H1 (cell line): ENCODE measurements around the gene YEATS4. TPM values are rescaled to one million over a fixed set of nuclear protein-coding genes. Genes with fewer than 3 reads are reported as not detected.

ENCODE experiments used
- CTCF ChIA-PET: fragments of 300-600 bp; sonication (Branson Sonifier 250); formaldehyde crosslinking; loops from one replicate; lab custom pipeline; 2021; ENCODE audit not compliant: partially characterized antibody; lab: Charles Lee
- POLR2A ChIA-PET: fragments of 300-600 bp; sonication (Branson Sonifier 250); formaldehyde crosslinking; loops from one replicate; lab custom pipeline; 2021; ENCODE audit warnings: inconsistent platforms; ENCODE audit not compliant: partially characterized antibody; lab: Charles Lee
- DNase-seq, 2 experiments: peaks; one replicate each; pipeline versions ENCODE4 v3.0.0 to v3.0.0-alpha.2; 2010 to 2022; ENCODE audit warnings: low spot score in 2 of 2, low read depth in 1 of 2, mixed read lengths in 1 of 2
- FAIRE-seq: peaks from 2 replicates; lab custom pipeline; 2011; peaks lifted over from hg19 to GRCh38; lab: Jason Lieb, UNC
- H2AFZ ChIP-seq: 2 replicates; pipeline ENCODE4 v1.8.1; 2012; ENCODE audit warnings: low read length, inconsistent platforms
- H2AK5ac ChIP-seq: 2 replicates; pipeline ENCODE4 v1.6.1; 2013; ENCODE audit warnings: low read depth, low read length
- H2BK120ac ChIP-seq: replicated peaks from 2 replicates; pipeline ENCODE3; 2013; ENCODE audit warnings: low read depth, low read length, inconsistent platforms
- H2BK12ac ChIP-seq: 2 replicates; pipeline ENCODE4 v1.6.1; 2013; ENCODE audit warnings: low read depth, low read length
- H2BK15ac ChIP-seq: 2 replicates; pipeline ENCODE4 v1.6.1; 2013; ENCODE audit warnings: low read length
- H2BK20ac ChIP-seq: 2 replicates; pipeline ENCODE4 v1.6.1; 2013; ENCODE audit warnings: low read length
- H2BK5ac ChIP-seq: 2 replicates; pipeline ENCODE4 v1.6.1; 2013; ENCODE audit warnings: low read depth, low read length
- H3K14ac ChIP-seq: 2 replicates; pipeline ENCODE4 v1.6.1; 2013; ENCODE audit warnings: inconsistent platforms; ENCODE audit not compliant: insufficient read length
- H3K18ac ChIP-seq: 2 replicates; pipeline ENCODE4 v1.6.1; 2013; ENCODE audit warnings: low read length; ENCODE audit errors: extremely low read depth
- H3K23ac ChIP-seq: 2 replicates; pipeline ENCODE4 v1.6.1; 2013; ENCODE audit warnings: inconsistent platforms; ENCODE audit not compliant: insufficient read length
- H3K23me2 ChIP-seq: 2 replicates; pipeline ENCODE4 v1.6.1; 2013; ENCODE audit warnings: low read depth, low read length
- H3K27ac ChIP-seq: 2 replicates; pipeline ENCODE4 v1.6.1; 2011; ENCODE audit warnings: low read depth, low read length, inconsistent platforms
- H3K27me3 ChIP-seq, 4 experiments: replicated peaks in 1 of 4; 1 replicate in 1 of 4; 2 replicates in 3 of 4; pipeline versions ENCODE4 v1.6.1 to v1.8.1; 2011 to 2013; ENCODE audit warnings: low read length in 3 of 4, mild to moderate bottlenecking in 3 of 4, inconsistent platforms in 2 of 4, mixed read lengths in 2 of 4, moderate library complexity in 1 of 4; ENCODE audit not compliant: control insufficient read depth in 3 of 4, insufficient read depth in 3 of 4; ENCODE audit errors: extremely low read depth in 1 of 4
- H3K36me3 ChIP-seq, 4 experiments: 2 replicates each; pipeline versions ENCODE4 v1.6.1 to v1.8.1; 2011 to 2013; ENCODE audit warnings: mild to moderate bottlenecking in 4 of 4, low read length in 3 of 4, moderate library complexity in 2 of 4, control low read depth in 1 of 4, inconsistent platforms in 1 of 4; ENCODE audit not compliant: insufficient read depth in 4 of 4, control insufficient read depth in 2 of 4
- H3K4ac ChIP-seq: replicated peaks from 2 replicates; pipeline ENCODE3; 2013; ENCODE audit warnings: low read length, low read depth, mixed read lengths, inconsistent platforms; ENCODE audit not compliant: insufficient read length
- H3K4me1 ChIP-seq, 4 experiments: replicated peaks in 1 of 4; 1 replicate in 1 of 4; 2 replicates in 3 of 4; pipeline versions ENCODE4 v1.6.1 to v1.8.1; 2011 to 2013; ENCODE audit warnings: low read length in 3 of 4, inconsistent platforms in 2 of 4, mixed read lengths in 1 of 4; ENCODE audit not compliant: insufficient read depth in 4 of 4, control insufficient read depth in 3 of 4
- H3K4me2 ChIP-seq, 2 experiments: 2 replicates each; pipeline versions ENCODE4 v1.6.1 to v1.8.1; 2011 to 2013; ENCODE audit warnings: low read depth in 2 of 2, low read length in 2 of 2, control low read depth in 1 of 2, inconsistent platforms in 1 of 2, mild to moderate bottlenecking in 1 of 2; ENCODE audit not compliant: insufficient read depth in 1 of 2
- H3K4me3 ChIP-seq, 4 experiments: fragments of 200-600, 300-600 bp in 1 of 4; sonication (generic), shearing (Covaris generic), sonication (Bioruptor Twin) in 1 of 4; 2 replicates each; pipeline versions ENCODE4 v1.5.1 to v1.8.1; 2011 to 2016; ENCODE audit warnings: low read length in 4 of 4, low read depth in 3 of 4, control low read depth in 2 of 4, inconsistent platforms in 2 of 4, mild to moderate bottlenecking in 2 of 4, mixed read lengths in 1 of 4, moderate library complexity in 1 of 4; ENCODE audit not compliant: insufficient read depth in 2 of 4; ENCODE audit errors: extremely low read depth in 1 of 4
- H3K56ac ChIP-seq: replicated peaks from 2 replicates; pipeline ENCODE3; 2013; ENCODE audit warnings: low read depth, mild to moderate bottlenecking, mixed read lengths, low read length, inconsistent platforms; ENCODE audit not compliant: insufficient read length
- H3K79me1 ChIP-seq: 2 replicates; pipeline ENCODE4 v1.6.1; 2013; ENCODE audit warnings: low read depth, low read length, control low read depth
- H3K79me2 ChIP-seq, 2 experiments: 2 replicates each; pipeline versions ENCODE4 v1.6.1 to v1.8.1; 2012 to 2013; ENCODE audit warnings: low read length in 2 of 2, mild to moderate bottlenecking in 2 of 2, inconsistent platforms in 1 of 2; ENCODE audit not compliant: insufficient read depth in 2 of 2, control insufficient read depth in 1 of 2
- H3K9ac ChIP-seq, 4 experiments: replicated peaks in 1 of 4; 1 replicate in 1 of 4; 2 replicates in 3 of 4; pipeline versions ENCODE4 v1.6.1 to v1.8.1; 2011 to 2013; ENCODE audit warnings: low read depth in 3 of 4, low read length in 3 of 4, control low read depth in 2 of 4, mild to moderate bottlenecking in 2 of 4, moderate library complexity in 2 of 4, inconsistent platforms in 1 of 4; ENCODE audit errors: extremely low read depth in 1 of 4
- H3K9me3 ChIP-seq, 2 experiments: 2 replicates each; pipeline versions ENCODE4 v1.6.1 to v1.8.1; 2012 to 2013; ENCODE audit warnings: mild to moderate bottlenecking in 2 of 2, moderate library complexity in 2 of 2, control low read depth in 1 of 2, inconsistent platforms in 1 of 2, low read depth in 1 of 2, low read length in 1 of 2, mixed read lengths in 1 of 2; ENCODE audit not compliant: insufficient read depth in 2 of 2
- H4K20me1 ChIP-seq, 2 experiments: replicated peaks in 1 of 2; 2 replicates each; pipeline versions ENCODE3 to v1.8.1; 2011 to 2013; ENCODE audit warnings: inconsistent platforms in 2 of 2, low read length in 2 of 2, mild to moderate bottlenecking in 1 of 2; ENCODE audit not compliant: insufficient read depth in 2 of 2, control insufficient read depth in 1 of 2
- H4K5ac ChIP-seq: 2 replicates; pipeline ENCODE4 v1.6.1; 2013; ENCODE audit warnings: low read length, low read depth, mixed read lengths, inconsistent platforms; ENCODE audit not compliant: insufficient read length
- H4K8ac ChIP-seq: 2 replicates; pipeline ENCODE4 v1.8.0; 2013; ENCODE audit warnings: mild to moderate bottlenecking, moderate library complexity, low read length, inconsistent platforms; ENCODE audit not compliant: insufficient read depth; ENCODE audit errors: extremely low read depth
- H4K91ac ChIP-seq: replicated peaks from 2 replicates; pipeline ENCODE3; 2013; ENCODE audit warnings: low read length, mixed read lengths, inconsistent platforms; ENCODE audit not compliant: insufficient read length
- CBX5 ChIP-seq: fragments of 300-800, 300-1000 bp; sonication (generic); IDR thresholded peaks from 2 replicates; pipeline ENCODE4 v1.7.1; 2016; ENCODE audit warnings: antibody characterized with exemption, low read length, low read depth
- FOSL1 ChIP-seq: IDR thresholded peaks from 2 replicates; pipeline ENCODE4 v1.6.1; 2011; ENCODE audit warnings: mild to moderate bottlenecking, low read depth, low read length, moderate library complexity; ENCODE audit not compliant: insufficient read depth
- MAFK ChIP-seq: IDR thresholded peaks from 2 replicates; pipeline ENCODE4 v1.6.1; 2012; ENCODE audit warnings: low read depth, mild to moderate bottlenecking, improper control_type of control experiment, low read length
- SP1 ChIP-seq: IDR thresholded peaks from 2 replicates; pipeline ENCODE4 v1.6.1; 2011; ENCODE audit warnings: low read depth, low read length
- TAF7 ChIP-seq: optimal IDR thresholded peaks from 2 replicates; pipeline ENCODE3; 2011; ENCODE audit warnings: low read depth, mild to moderate bottlenecking, inconsistent platforms, low read length, moderate library complexity, borderline replicate concordance
- polyA plus RNA-seq, 7 experiments: library from polyadenylated mRNA; depleted of rRNA in 3 of 7; stranded (reverse) in 5 of 7; unstranded in 2 of 7; fragments of >200 nt in 5 of 7; fragments of 200-250 nt in 2 of 7; gene quantifications; 1 replicate in 5 of 7; 2 replicates in 1 of 7; 4 replicates in 1 of 7; pipeline versions ENCODE4 v1.2.1 to v1.2.3, GENCODE V29; 2011 to 2013; ENCODE audit warnings: missing spikeins in 2 of 7, mixed read lengths in 2 of 7
- total RNA-seq: library from RNA; stranded (reverse); fragmentation: NEBNext Ultra II Directional; extraction: Animal tissue kit (Norgen Biotek cat#: 25700); gene quantifications from 2 replicates; pipeline ENCODE4 v1.2.1, GENCODE V29; 2021

YEATS4 gene
- total and polyA plus RNA-seq, 2 of the 8 experiments (the other 6 are each of a cell fraction or from before 2014, with no cell fraction given) = 25.7 to 32.5 TPM

GRCh38 chr12:69334158-69334557, 25.4 kb upstream of the YEATS4 start:
- Histone ChIP-seq H2BK12ac (no peak overlapping the region), H3K23ac (no peak overlapping the region), H3K79me1 (no peaks in the 10 kb centered on the region)
- TF ChIP-seq CBX5 (no peak), SP1 (no peak), FOSL1 (no peak), MAFK (no peak), TAF7 (no peak)
- TF ChIP-seq, all 59 proteins: peak for 0
- no peak overlapping the region for H2BK120ac ChIP-seq
- H3K9ac ChIP-seq = no peak overlapping the region
- FAIRE-seq (no peak), DNase-seq (no peak)
- H4K5ac ChIP-seq = no peak overlapping the region
- H3K23me2 ChIP-seq = no peaks in the 10 kb centered on the region
- H3K4ac ChIP-seq = no peak overlapping the region
- H3K4me2 ChIP-seq = no peak overlapping the region
- no peaks in the 10 kb centered on the region for H3K36me3 ChIP-seq
- H3K27me3 ChIP-seq = no peaks in the 10 kb centered on the region
- H4K91ac ChIP-seq = no peak overlapping the region
- POLR2A ChIA-PET = no interaction called here
- no peaks in the 10 kb centered on the region for H4K20me1 ChIP-seq
- H2AK5ac ChIP-seq = no peak overlapping the region
- no peak overlapping the region for H2AFZ ChIP-seq
- no peak overlapping the region for H2BK20ac ChIP-seq
- no peaks in the 10 kb centered on the region for H3K79me2 ChIP-seq
- H2BK5ac ChIP-seq = no peak overlapping the region
- CTCF ChIA-PET = interaction anchor here (0.5 to 1.6 kb wide), 4 partner anchors 9 to 482 kb away, joined by 3 to 7 read pairs (median 4); no protein-coding TSS in a partner anchor
- H3K27ac ChIP-seq = no peak overlapping the region
- H2BK15ac ChIP-seq = no peak overlapping the region
- H4K8ac ChIP-seq = no peak overlapping the region
- no peak overlapping the region for H3K4me3 ChIP-seq
- no peaks in the 10 kb centered on the region for H3K9me3 ChIP-seq
- no peak overlapping the region for H3K56ac ChIP-seq
- peaks cover 0 to 18% (median 5%) of the 10 kb centered on the region in 4 experiments; a peak in 3 of 7 replicates for H3K4me1 ChIP-seq
- no peak overlapping the region for H3K18ac ChIP-seq
- H3K14ac ChIP-seq = no peak overlapping the region
